HG02759 (cell line): ENCODE results near the gene SEZ6.
"Not testable (repeated sequence)": the region's sequence is repeated elsewhere in the genome, so short reads cannot be mapped to it uniquely, and the experiment has no call there.

Source experiments
- ATAC-seq: cut with Tn5 transposase; IDR thresholded peaks from one replicate; pipeline ENCODE4 v1.9.1; 2021; ENCODE audit warnings: mild to moderate bottlenecking, moderate library complexity; ENCODE audit not compliant: unreplicated experiment

SEZ6 gene

GRCh38 chr17:28940142-28940541 lies 65.7 kb downstream of the SEZ6 start:
- no peak for ATAC-seq

GRCh38 chr17:28938552-28938951 lies 67.3 kb downstream of the SEZ6 start:
- ATAC-seq = no peak

GRCh38 chr17:28937044-28937729 lies 68.6 kb downstream of the SEZ6 start:
- ATAC-seq = no peak

GRCh38 chr17:28935744-28936460 lies 69.9 kb downstream of the SEZ6 start:
- no peak for ATAC-seq

GRCh38 chr17:28934508-28934907 lies 71.3 kb downstream of the SEZ6 start:
- not testable (repeated sequence) for ATAC-seq

GRCh38 chr17:28929787-28930186 lies 76.0 kb downstream of the SEZ6 start:
- no peak for ATAC-seq

GRCh38 chr17:28928061-28928460 lies 77.8 kb downstream of the SEZ6 start:
- ATAC-seq = no peak

GRCh38 chr17:28926786-28927185 lies 79.0 kb downstream of the SEZ6 start:
- no peak for ATAC-seq

- ATAC-seq = no peak
Observed at GRCh38 chr17:28926366-28926765, 79.5 kb downstream of the SEZ6 start.

GRCh38 chr17:28925912-28926365 lies 79.9 kb downstream of the SEZ6 start:
- no peak for ATAC-seq

GRCh38 chr17:28920201-28920600 lies 85.6 kb downstream of the SEZ6 start:
- no peak for ATAC-seq

- ATAC-seq = no peak
Observed at GRCh38 chr17:28918295-28918694, 87.5 kb downstream of the SEZ6 start.

GRCh38 chr17:28917465-28917864 lies 88.4 kb downstream of the SEZ6 start:
- ATAC-seq = no peak

- ATAC-seq = no peak
Observed at GRCh38 chr17:28917029-28917428, 88.8 kb downstream of the SEZ6 start.

GRCh38 chr17:28916302-28916934 lies 89.4 kb downstream of the SEZ6 start:
- ATAC-seq = no peak

GRCh38 chr17:28912938-28913333 lies 92.9 kb downstream of the SEZ6 start:
- no peak for ATAC-seq

GRCh38 chr17:28912281-28912937 lies 93.4 kb downstream of the SEZ6 start:
- no peak for ATAC-seq

GRCh38 chr17:28911411-28912045 lies 94.3 kb downstream of the SEZ6 start:
- no peak for ATAC-seq

GRCh38 chr17:28910534-28910933 lies 95.3 kb downstream of the SEZ6 start:
- no peak for ATAC-seq

GRCh38 chr17:28908640-28909167 lies 97.1 kb downstream of the SEZ6 start:
- no peak for ATAC-seq
